ENCODE data around the gene CLCN3.

Gene CLCN3

GRCh38 chr4:169625886-169626285 is 5.5 kb downstream of the CLCN3 start:
- no peak for TF ChIP-seq CTCF (conservative IDR thresholded peaks at IDR 0.05; ENCODE audit: low read length)
- no peak overlapping the region for H3K4me3 ChIP-seq (ENCODE audit: low read length)
- DNase-seq (ENCODE audit: low read depth): no peak

GRCh38 chr4:169626331-169627282 is 6.2 kb downstream of the CLCN3 start:
- DNase-seq (ENCODE audit: low read depth): no peak
- no peak for TF ChIP-seq CTCF (conservative IDR thresholded peaks at IDR 0.05; ENCODE audit: low read length)
- H3K4me3 ChIP-seq (ENCODE audit: low read length): no peak overlapping the region

GRCh38 chr4:169627307-169627706 is 6.9 kb downstream of the CLCN3 start:
- no peak for TF ChIP-seq CTCF (conservative IDR thresholded peaks at IDR 0.05; ENCODE audit: low read length)
- H3K4me3 ChIP-seq (ENCODE audit: low read length): no peak overlapping the region
- DNase-seq (ENCODE audit: low read depth): no peak

- TF ChIP-seq CTCF (conservative IDR thresholded peaks at IDR 0.05; ENCODE audit: low read length): no peak
- no peak overlapping the region for H3K4me3 ChIP-seq (ENCODE audit: low read length)
- no peak for DNase-seq (ENCODE audit: low read depth)
Measured at GRCh38 chr4:169628579-169628978, 8.2 kb downstream of the CLCN3 start.

GRCh38 chr4:169630069-169630468 is 9.7 kb downstream of the CLCN3 start:
- no peak for DNase-seq (ENCODE audit: low read depth)
- TF ChIP-seq CTCF (conservative IDR thresholded peaks at IDR 0.05; ENCODE audit: low read length): no peak
- no peak overlapping the region for H3K4me3 ChIP-seq (ENCODE audit: low read length)

GRCh38 chr4:169632896-169633295 is 12.5 kb downstream of the CLCN3 start:
- no peak for DNase-seq (ENCODE audit: low read depth)
- no peak for TF ChIP-seq CTCF (conservative IDR thresholded peaks at IDR 0.05; ENCODE audit: low read length)
- no peak overlapping the region for H3K4me3 ChIP-seq (ENCODE audit: low read length)

- TF ChIP-seq CTCF (conservative IDR thresholded peaks at IDR 0.05; ENCODE audit: low read length): no peak
- no peak overlapping the region for H3K4me3 ChIP-seq (ENCODE audit: low read length)
- DNase-seq (ENCODE audit: low read depth): no peak
Measured at GRCh38 chr4:169634975-169635374, 14.6 kb downstream of the CLCN3 start.

Measured in AG10803 (cell line).